Liver (tissue), 9 donors: Measurements from ENCODE around the gene BET1. TPM values are rescaled to one million over a fixed set of nuclear protein-coding genes. Genes with fewer than 3 reads are reported as not detected.

Experiments
- DNase-seq: peaks from one replicate; pipeline ENCODE4 v3.0.0-alpha.2; 2017; ENCODE audit warnings: low spot score
- H3K27ac ChIP-seq, 2 donors: one replicate each; pipeline ENCODE4 v1.7.0; 2013; ENCODE audit warnings: inconsistent platforms in 2 of 2, low read length in 2 of 2, control low read depth in 1 of 2, low read depth in 1 of 2, mild to moderate bottlenecking in 1 of 2
- H3K27me3 ChIP-seq, 4 donors: one replicate each; pipeline versions ENCODE4 v1.6.1 to v1.7.0; 2013; ENCODE audit warnings: low read length in 3 of 4, inconsistent platforms in 1 of 4, mild to moderate bottlenecking in 1 of 4, moderate library complexity in 1 of 4; ENCODE audit not compliant: control insufficient read depth in 4 of 4, insufficient read depth in 4 of 4
- H3K36me3 ChIP-seq, 4 donors: one replicate each; pipeline versions ENCODE4 v1.6.1 to v1.7.0; 2013; ENCODE audit warnings: low read length in 3 of 4, mild to moderate bottlenecking in 3 of 4, low read depth in 1 of 4, moderate library complexity in 1 of 4; ENCODE audit not compliant: control insufficient read depth in 4 of 4, insufficient read depth in 3 of 4
- H3K4me1 ChIP-seq, 4 donors: one replicate each; pipeline versions ENCODE4 v1.6.1 to v1.7.0; 2013; ENCODE audit warnings: low read length in 3 of 4, mild to moderate bottlenecking in 3 of 4, moderate library complexity in 1 of 4; ENCODE audit not compliant: control insufficient read depth in 4 of 4, insufficient read depth in 4 of 4
- H3K4me3 ChIP-seq, 3 donors: one replicate each; pipeline versions ENCODE4 v1.6.1 to v1.7.0; 2013; ENCODE audit warnings: low read length in 3 of 3, control low read depth in 1 of 3, low read depth in 1 of 3, mild to moderate bottlenecking in 1 of 3
- H3K9ac ChIP-seq, 2 donors: one replicate each; pipeline ENCODE4 v1.7.0; 2013; ENCODE audit warnings: low read length in 2 of 2, mild to moderate bottlenecking in 2 of 2, moderate library complexity in 2 of 2, control low read depth in 1 of 2, low read depth in 1 of 2
- H3K9me3 ChIP-seq, 4 donors: one replicate each; pipeline versions ENCODE4 v1.6.1 to v1.7.0; 2013; ENCODE audit warnings: low read length in 3 of 4; ENCODE audit not compliant: control insufficient read depth in 4 of 4
- ATF3 ChIP-seq: IDR thresholded peaks from 2 replicates; pipeline ENCODE4 v1.6.1; 2016; ENCODE audit warnings: antibody characterized with exemption
- CTCF ChIP-seq: fragments of 150-350 bp; IDR thresholded peaks from 2 replicates; pipeline ENCODE4 v1.5.1; 2017; ENCODE audit warnings: improper control_type of control experiment, low read depth, low read length; ENCODE audit not compliant: missing input control
- EGR1 ChIP-seq, 2 donors: IDR thresholded peaks; 2 replicates each; pipeline ENCODE4 v1.6.1; 2016 to 2018; ENCODE audit warnings: antibody characterized with exemption in 2 of 2, low read depth in 2 of 2
- FOXA1 ChIP-seq: IDR thresholded peaks from 2 replicates; pipeline ENCODE4 v1.6.1; 2016; ENCODE audit warnings: antibody characterized with exemption
- FOXA2 ChIP-seq: IDR thresholded peaks from 2 replicates; pipeline ENCODE4 v1.6.1; 2016; ENCODE audit warnings: antibody characterized with exemption
- GABPA ChIP-seq, 2 donors: IDR thresholded peaks in 1 of 2; conservative IDR thresholded peaks in 1 of 2; 2 replicates each; pipeline ENCODE4 v1.6.1; 2016; ENCODE audit warnings: antibody characterized with exemption in 2 of 2, mild to moderate bottlenecking in 1 of 2, moderate library complexity in 1 of 2
- HNF4G ChIP-seq: IDR thresholded peaks from 2 replicates; pipeline ENCODE4 v1.6.1; 2016; ENCODE audit warnings: antibody characterized with exemption
- JUND ChIP-seq, 2 donors: IDR thresholded peaks; 2 replicates each; pipeline ENCODE4 v1.6.1; 2016; ENCODE audit warnings: antibody characterized with exemption in 2 of 2
- MAX ChIP-seq: IDR thresholded peaks from 2 replicates; pipeline ENCODE4 v1.6.1; 2016; ENCODE audit warnings: antibody characterized with exemption
- NR2F2 ChIP-seq: IDR thresholded peaks from 2 replicates; pipeline ENCODE4 v1.6.1; 2016; ENCODE audit warnings: antibody characterized with exemption
- RAD21 ChIP-seq, 2 donors: IDR thresholded peaks; 2 replicates each; pipeline ENCODE4 v1.6.1; 2016; ENCODE audit warnings: antibody characterized with exemption in 2 of 2, mild to moderate bottlenecking in 2 of 2
- RXRA ChIP-seq, 2 donors: IDR thresholded peaks; 2 replicates each; pipeline ENCODE4 v1.6.1; 2017 to 2018; ENCODE audit warnings: antibody characterized with exemption in 2 of 2, mild to moderate bottlenecking in 1 of 2
- SP1 ChIP-seq: IDR thresholded peaks from 2 replicates; pipeline ENCODE4 v1.6.1; 2018; ENCODE audit warnings: antibody characterized with exemption, mild to moderate bottlenecking
- TAF1 ChIP-seq: conservative IDR thresholded peaks from 2 replicates; pipeline ENCODE4 v1.6.1; 2016; ENCODE audit warnings: antibody characterized with exemption, mild to moderate bottlenecking
- YY1 ChIP-seq: IDR thresholded peaks from 2 replicates; pipeline ENCODE4 v1.6.1; 2016; ENCODE audit warnings: antibody characterized with exemption, mild to moderate bottlenecking
- ZBTB33 ChIP-seq: IDR thresholded peaks from 2 replicates; pipeline ENCODE4 v1.6.1; 2016; ENCODE audit warnings: antibody characterized with exemption
- WGBS: extraction: QIAGEN DNeasy Blood & Tissue Kit; methylation state at CpG from one replicate; pipeline ENCODE4 v1.1.7; 2013; 5-methylcytosine and 5-hydroxymethylcytosine counted together
- polyA plus RNA-seq, 2 donors: library from polyadenylated mRNA; stranded (reverse) in 1 of 2; unstranded in 1 of 2; fragments of 200-250 nt in 1 of 2; fragments of >200 nt in 1 of 2; fragmentation: Nextera tagmentation in 1 of 2; extraction: Ambion mirVana in 1 of 2; gene quantifications; one replicate each; pipeline versions ENCODE4 v1.2.1 to v1.2.3, GENCODE V29; 2013 to 2015
- total RNA-seq, 2 donors: library from RNA; depleted of rRNA; stranded (reverse); fragments of >200 nt; gene quantifications; one replicate each; pipeline ENCODE4 v1.2.3, GENCODE V29; 2014
- donor health status: healthy.
- donor health status: healthy.
- donor health status: healthy.
- donor health status: healthy.
- donor health status: healthy.

BET1 gene
- total and polyA plus RNA-seq, 4 donors = 12.7 to 23.9 (median 16.2) TPM

- no peak for TF ChIP-seq CTCF
- no peak for TF ChIP-seq SP1
Measured at GRCh38 chr7:94011714-94012353, 7.7 kb upstream of the BET1 start (continued).

GRCh38 chr7:94008537-94008936 is 4.4 kb upstream of the BET1 start:
- WGBS = 73% methylated on average over 2 of the region's 2 CpGs
- Histone ChIP-seq H3K4me1 (peaks cover 0 to 9% (median 6%) of the 10 kb centered on the region in 4 donors), H3K9ac (no peak overlapping the region), H3K9me3 (no peaks in the 10 kb centered on the region), H3K4me3 (no peak overlapping the region), H3K27ac (no peak overlapping the region), H3K36me3 (no peaks in the 10 kb centered on the region), H3K27me3 (peaks cover 0 to 2% (median 0%) of the 10 kb centered on the region in 4 donors)
- TF ChIP-seq SP1 (no peak), TAF1 (no peak), GABPA (IDR thresholded peaks at IDR 0.05 in 1 of 2, conservative IDR thresholded peaks at IDR 0.05 in 1 of 2) (no peak), ZBTB33 (no peak), RXRA (IDR thresholded peaks at IDR 0.05) (no peak), EGR1 (IDR thresholded peaks at IDR 0.05; ENCODE audit: low read depth in 2 of 2) (no peak), NR2F2 (no peak), HNF4G (no peak)
- no peak for DNase-seq

GRCh38 chr7:94005753-94006152 is 1.6 kb upstream of the BET1 start:
- no peaks in the 10 kb centered on the region for H3K9me3 ChIP-seq
- H3K36me3 ChIP-seq = no peaks in the 10 kb centered on the region
- no peak for TF ChIP-seq EGR1 (IDR thresholded peaks at IDR 0.05; ENCODE audit: low read depth in 2 of 2)
- no peak for TF ChIP-seq FOXA2
- no peak for TF ChIP-seq CTCF
- no peak for TF ChIP-seq FOXA1
- TF ChIP-seq YY1 = no peak
- TF ChIP-seq RAD21 (IDR thresholded peaks at IDR 0.05) = no peak
- no peak for TF ChIP-seq HNF4G
- no peak for TF ChIP-seq RXRA (IDR thresholded peaks at IDR 0.05)
- no peak for TF ChIP-seq JUND (IDR thresholded peaks at IDR 0.05)
- no peak for TF ChIP-seq MAX
- no peak for TF ChIP-seq GABPA (IDR thresholded peaks at IDR 0.05 in 1 of 2, conservative IDR thresholded peaks at IDR 0.05 in 1 of 2)
- no peak for TF ChIP-seq ATF3
- H3K27me3 ChIP-seq = peaks cover 0 to 2% (median 0%) of the 10 kb centered on the region in 4 donors
- peaks cover 2 to 19% (median 12%) of the 10 kb centered on the region in 4 donors for H3K4me1 ChIP-seq
- H3K9ac ChIP-seq = no peak overlapping the region
- 76% methylated on average over 3 of the region's 3 CpGs for WGBS
- no peak overlapping the region for H3K4me3 ChIP-seq
- no peak overlapping the region for H3K27ac ChIP-seq
- DNase-seq = no peak
